BJ (cell line): ENCODE data around the gene PREB. TPM values are rescaled to one million over a fixed set of nuclear protein-coding genes. Genes with fewer than 3 reads are reported as not detected.
A peak's percentile ranks its signal among the peaks of the same experiment; 100 is the strongest.

Experiments used
- CTCF ChIA-PET: fragments of 350-600 bp; formaldehyde crosslinking; extraction: SDS; loops from one replicate; lab custom pipeline; 2021; ENCODE audit warnings: antibody characterized with exemption, inconsistent platforms; lab: Yijun Ruan, JAX
- POLR2A ChIA-PET: fragments of 300-600 bp; sonication (Branson Sonifier 250); formaldehyde crosslinking; extraction: SDS; loops from one replicate; lab custom pipeline; 2021; ENCODE audit warnings: antibody characterized with exemption; lab: Charles Lee
- DNase-seq: peaks from one replicate; pipeline ENCODE4 v3.0.0-alpha.2; 2011; ENCODE audit warnings: low read depth
- H3K27me3 ChIP-seq: 2 replicates; pipeline ENCODE4 v1.6.0; 2011; ENCODE audit warnings: low read length; ENCODE audit not compliant: control insufficient read depth, insufficient read depth
- H3K36me3 ChIP-seq: 2 replicates; pipeline ENCODE4 v1.5.1; 2011; ENCODE audit warnings: low read length; ENCODE audit not compliant: control insufficient read depth, insufficient read depth
- H3K4me3 ChIP-seq: 2 replicates; pipeline ENCODE4 v1.5.1; 2011; ENCODE audit warnings: low read depth, mild to moderate bottlenecking, control low read depth, low read length
- CTCF ChIP-seq: IDR thresholded peaks from 2 replicates; pipeline ENCODE4 v1.5.1; 2011; ENCODE audit warnings: low read depth, mild to moderate bottlenecking, control low read depth, inconsistent platforms, low read length, moderate library complexity; ENCODE audit not compliant: insufficient read depth
- polyA plus RNA-seq: library from polyadenylated mRNA; depleted of rRNA; stranded (reverse); fragments of >200 nt; gene quantifications from 2 replicates; pipeline ENCODE4 v1.2.3, GENCODE V29; 2011

Gene PREB
- polyA plus RNA-seq, 1 experiment: 84.0 TPM

DNA sequence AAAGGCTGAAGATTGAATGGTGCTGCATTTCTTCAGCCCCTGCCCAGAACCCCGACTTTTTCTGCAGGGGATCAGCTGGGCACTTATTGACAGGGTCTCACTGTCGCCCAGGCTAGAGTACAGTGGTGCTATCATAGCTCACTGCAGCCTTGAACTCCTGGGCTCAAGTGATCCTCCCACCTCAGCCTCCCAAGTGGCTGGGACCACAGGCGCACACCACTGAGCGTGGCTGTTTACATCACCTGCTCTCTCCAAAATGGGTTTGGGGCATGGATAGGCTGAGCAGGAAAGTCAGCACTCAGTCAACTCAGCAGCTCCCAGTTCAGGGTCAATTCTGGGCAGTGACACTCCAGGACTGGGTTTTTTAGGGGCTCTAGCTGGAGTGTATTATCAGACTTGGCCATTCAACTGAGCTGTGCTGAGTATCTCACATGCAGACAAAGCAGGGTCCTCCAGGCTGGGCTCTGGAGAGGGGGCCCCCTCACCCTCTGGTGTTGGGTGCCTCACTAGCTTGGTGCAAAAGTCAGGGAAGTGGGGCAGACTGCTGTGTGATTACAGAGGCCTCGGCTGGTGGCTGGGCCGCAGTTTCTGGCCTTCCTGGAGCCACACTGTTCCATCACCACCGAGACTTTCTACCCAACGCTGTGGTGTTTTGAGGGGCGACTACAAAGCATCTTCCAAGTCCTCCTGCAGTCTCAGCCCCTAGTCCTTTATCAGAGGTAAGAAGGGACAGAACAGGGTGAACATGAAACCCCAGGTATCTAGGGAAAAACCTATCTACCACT is 6.4 kb downstream of the PREB start:
- Histone ChIP-seq H3K36me3 (peaks cover 19% of the 10 kb centered on the region), H3K27me3 (0 out of 2 replicates have a peak, but pooled peaks cover 2% of the 10 kb centered on the region), H3K4me3 (no peak overlapping the region)
- CTCF ChIA-PET: no interaction called here
- no peak for TF ChIP-seq CTCF
- DNase-seq: no peak
- POLR2A ChIA-PET: no interaction called here

- ChIA-PET CTCF (interaction anchor here (1.4 kb wide), 1 partner anchor 29 kb away, joined by 7 read pairs; no protein-coding TSS in a partner anchor), POLR2A (no interaction called here)
- no peak for DNase-seq
Observed at GRCh38 chr2:27126252-27126710, 8.2 kb downstream of the PREB start.

DNA sequence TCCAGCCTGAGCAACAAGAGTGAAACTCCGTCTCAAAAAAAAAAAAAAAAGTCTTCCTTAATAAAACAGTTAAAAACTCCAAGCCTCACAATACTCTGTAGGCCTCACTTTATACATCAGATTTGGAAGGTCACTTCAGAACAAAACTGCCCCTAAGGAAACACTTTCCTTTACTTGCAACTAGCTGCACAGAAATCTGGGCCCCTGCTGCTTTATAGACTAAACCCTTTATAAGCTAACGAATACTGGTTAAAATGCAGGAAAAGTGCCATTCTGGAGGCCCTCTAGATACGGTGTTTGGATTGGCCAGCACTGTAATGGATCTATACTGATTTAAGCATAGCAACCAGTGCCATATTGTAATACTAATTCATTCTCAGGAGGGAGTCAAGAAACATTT is 9.3 kb downstream of the PREB start:
- ChIA-PET POLR2A (no interaction called here), CTCF (interaction anchor here (0.8 to 2.3 kb wide), 3 partner anchors 9 to 45 kb away, joined by 3 to 8 read pairs (median 5); partner anchors contain the start of gene PREB)
- Histone ChIP-seq H3K4me3 (no peak overlapping the region), H3K27me3 (peaks cover 9% of the 10 kb centered on the region), H3K36me3 (peaks cover 3% of the 10 kb centered on the region)
- DNase-seq: no peak
- no peak for TF ChIP-seq CTCF

More at GRCh38 chr2:27126252-27126710, 8.2 kb downstream of the PREB start:
- Histone ChIP-seq H3K36me3 (peaks cover 10% of the 10 kb centered on the region), H3K27me3 (peaks cover 6% of the 10 kb centered on the region), H3K4me3 (no peak overlapping the region)
- no peak for TF ChIP-seq CTCF

GRCh38 chr2:27123302-27124150 is 10.9 kb downstream of the PREB start, which contains the start of gene ABHD1:
Gene ABHD1, plus strand, starts transcription at chr2:27123815. Its CDS starts 134 bp downstream, at chr2:27123949.
- TF ChIP-seq CTCF: no peak
- Histone ChIP-seq H3K36me3 (no peaks in the 10 kb centered on the region), H3K4me3 (peak within 1 kb of the TSS; percentile 61), H3K27me3 (peaks cover 15% of the 10 kb centered on the region)
- ChIA-PET POLR2A (interaction anchor here (0.6 kb wide), 1 partner anchor 59 kb away, joined by 8 read pairs; no protein-coding TSS in a partner anchor), CTCF (interaction anchor here (0.7 to 2.3 kb wide), 7 partner anchors 10 to 107 kb away, joined by 3 to 8 read pairs (median 4); partner anchors contain the start of gene PREB)
- no peak for DNase-seq
